Daoy (cell line): ENCODE measurements around the gene SSH2. TPM values are rescaled to one million over a fixed set of nuclear protein-coding genes. Genes with fewer than 3 reads are reported as not detected.
"Not testable (repeated sequence)": the region's sequence is repeated elsewhere in the genome, so short reads cannot be mapped to it uniquely, and the experiment has no call there.

Experiments used
- DNase-seq: peaks from one replicate; pipeline ENCODE4 v3.0.0-alpha.2; 2015; ENCODE audit warnings: low read depth
- total RNA-seq: library from RNA; depleted of rRNA; stranded (reverse); fragments of >200 nt; shearing (Covaris generic); gene quantifications from 2 replicates; pipeline ENCODE4 v1.2.3, GENCODE V29; 2014; rRNA removed

Gene SSH2
- 4.0 and 4.6 TPM in 2 replicates for total RNA-seq

DNA sequence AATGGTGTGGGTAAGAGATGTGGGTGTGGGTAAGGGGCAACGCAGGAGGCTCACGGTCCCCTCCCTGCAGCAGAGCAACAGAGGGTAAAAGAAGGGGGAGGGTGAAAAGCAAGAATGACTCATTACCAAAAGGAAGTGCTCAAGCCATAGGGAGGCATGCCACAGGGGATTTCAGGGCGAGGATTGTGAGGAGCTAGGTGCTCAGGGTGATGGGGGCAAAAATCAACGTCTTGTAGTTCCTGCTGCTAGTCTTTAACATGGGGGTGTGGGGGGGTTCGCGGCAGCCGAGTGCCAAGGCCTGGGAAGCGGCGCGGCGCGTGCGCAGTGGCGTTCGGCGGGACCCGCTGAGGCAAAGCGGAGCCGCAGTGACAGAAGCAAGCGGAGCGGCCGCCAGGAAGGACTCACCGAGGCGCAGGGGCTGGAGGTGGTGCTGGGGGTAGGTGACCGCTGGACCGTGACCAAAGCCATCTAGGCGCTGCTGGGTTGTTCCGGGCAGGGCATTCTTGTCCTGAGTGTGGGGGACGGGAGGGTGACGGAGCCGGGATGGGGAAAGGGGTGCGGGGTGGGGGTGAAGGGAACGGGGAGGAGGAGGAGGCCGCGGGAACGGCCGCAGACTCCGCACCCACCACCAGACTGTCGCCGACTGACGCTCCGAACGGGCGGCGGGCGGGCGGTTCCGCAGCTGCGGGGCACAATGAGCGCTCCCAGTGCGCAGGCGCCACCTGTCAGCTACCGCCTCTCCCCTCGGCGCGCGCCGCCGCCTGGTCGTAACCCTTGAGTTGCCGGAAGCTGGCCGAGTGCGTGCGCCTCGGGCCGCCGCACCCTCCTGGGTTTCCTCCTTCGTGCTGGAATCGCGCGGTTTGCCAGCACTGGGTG is at the start of gene SSH2:
TSS of gene SSH2 (minus strand) at position 696 of the 876 bp plus-strand sequence. CDS start at position 468, 228 bp downstream.
- DNase-seq: peak; percentile 96

DNA sequence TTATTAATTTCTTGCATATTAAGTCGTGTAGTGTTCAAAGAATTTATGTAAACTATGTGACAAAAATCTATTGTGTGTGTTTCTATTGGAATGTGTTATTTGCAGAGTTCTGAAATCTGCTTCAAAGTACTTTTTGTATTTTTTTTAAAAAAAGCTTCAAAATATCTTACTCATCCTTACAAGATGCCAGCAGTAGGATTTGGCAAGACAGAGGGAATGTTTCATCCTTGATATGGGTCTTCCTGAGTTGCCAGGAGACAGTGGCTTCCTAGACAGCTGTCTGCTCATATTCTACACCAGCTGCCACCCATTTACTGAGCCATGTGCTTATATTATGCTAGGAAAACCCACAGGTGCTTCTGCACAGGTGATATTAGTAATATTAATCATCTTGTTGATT is 47.8 kb upstream of the SSH2 start:
- DNase-seq: no peak

DNA sequence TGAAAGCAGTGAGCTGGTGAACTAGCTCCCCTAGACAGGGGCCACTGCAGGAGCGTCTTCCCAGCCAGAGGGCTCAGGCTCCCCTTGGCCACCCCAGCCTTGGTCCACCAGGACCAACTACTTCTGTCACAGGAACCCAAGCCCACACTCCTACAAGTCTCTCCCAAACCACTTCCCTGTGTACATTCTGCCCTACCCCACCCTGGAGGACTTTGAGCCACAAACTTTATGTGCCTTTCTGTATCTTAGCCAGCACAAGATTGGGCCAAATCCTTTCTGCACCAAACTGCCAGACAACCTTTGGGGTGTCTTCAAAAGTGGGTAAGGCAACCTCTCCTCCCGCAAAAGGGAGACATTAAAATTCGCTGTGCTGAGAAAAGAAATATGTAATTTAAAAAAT is 43.0 kb upstream of the SSH2 start:
- DNase-seq: no peak

DNA sequence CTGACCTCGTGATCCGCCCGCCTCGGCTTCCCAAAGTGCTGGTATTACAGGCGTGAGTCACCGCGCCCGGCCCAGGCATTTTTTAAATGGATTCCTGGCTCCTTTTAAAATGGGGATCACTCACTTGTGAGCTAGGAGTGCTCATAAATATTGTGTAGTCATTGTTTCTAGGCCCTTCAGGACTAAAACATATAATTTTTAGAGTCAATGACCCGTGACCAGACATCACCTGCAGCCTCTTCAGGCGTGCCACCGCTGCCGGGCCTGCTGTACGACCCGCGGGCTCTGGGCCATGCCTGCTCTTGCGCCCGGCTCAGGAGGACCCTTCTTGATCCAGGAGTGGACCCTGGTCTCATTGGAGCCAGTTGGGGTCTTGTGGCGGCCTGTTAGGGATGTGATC is 42.2 kb upstream of the SSH2 start:
- DNase-seq: no peak

- DNase-seq: no peak
These were observed 38.2 kb upstream of the SSH2 start for GRCh38 chr17:29968271-29968670.

- DNase-seq: no peak
These were observed 32.6 kb upstream of the SSH2 start for GRCh38 chr17:29962656-29963055.

GRCh38 chr17:29959658-29960337 is 29.8 kb upstream of the SSH2 start:
- no peak for DNase-seq

GRCh38 chr17:29958947-29959657 is 29.1 kb upstream of the SSH2 start:
- DNase-seq: peak; percentile 9

- not testable (repeated sequence) for DNase-seq
These were observed 27.5 kb upstream of the SSH2 start for GRCh38 chr17:29957488-29957887.

- DNase-seq: no peak
These were observed 26.2 kb upstream of the SSH2 start for GRCh38 chr17:29956225-29956624.

DNA sequence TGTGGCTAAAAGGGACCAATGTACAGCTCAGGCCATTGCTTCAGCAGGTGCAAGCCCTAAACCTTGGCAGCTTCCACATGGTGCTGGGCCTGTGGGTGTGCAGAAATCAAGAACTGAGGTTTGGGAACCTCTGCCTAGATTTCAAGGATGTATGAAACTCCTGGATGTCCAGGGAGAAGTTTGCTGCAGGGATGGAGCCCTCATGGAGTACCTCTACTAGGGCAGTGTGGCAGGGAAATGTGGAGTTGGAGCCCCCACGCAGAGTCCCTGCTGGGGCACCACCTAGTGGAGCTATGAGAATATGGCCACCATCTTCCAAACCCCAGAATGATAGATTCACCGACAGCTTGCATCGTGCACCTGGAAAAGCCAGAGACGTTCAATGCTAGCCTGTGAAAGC is 24.4 kb upstream of the SSH2 start:
- no peak for DNase-seq

- no peak for DNase-seq
These were observed 19.7 kb upstream of the SSH2 start for GRCh38 chr17:29949696-29950095.

- no peak for DNase-seq
These were observed 18.6 kb upstream of the SSH2 start for GRCh38 chr17:29948448-29949215.

GRCh38 chr17:29945281-29945680 is 15.3 kb upstream of the SSH2 start:
- no peak for DNase-seq

DNA sequence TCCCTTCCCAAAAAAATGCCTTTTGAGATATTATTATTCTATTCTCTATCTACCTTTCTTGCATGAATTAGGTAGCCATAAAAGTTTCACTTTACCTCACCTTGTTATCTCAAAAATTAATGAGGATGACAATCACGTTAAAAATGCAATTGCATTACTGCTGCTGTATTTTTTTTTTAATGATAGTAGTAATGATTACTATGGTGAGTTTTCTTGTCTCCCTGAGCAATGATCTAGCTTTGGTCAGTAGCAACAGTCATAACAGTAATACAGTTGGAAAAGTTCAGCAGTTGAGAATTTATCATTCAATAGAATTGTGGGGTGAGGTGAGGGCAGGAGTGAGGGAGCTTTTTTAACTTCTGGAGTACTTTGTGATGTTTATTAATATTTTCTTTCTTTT is 11.3 kb upstream of the SSH2 start, which contains the start of gene EFCAB5:
TSS of gene EFCAB5 (plus strand) at position 301 of the 400 bp plus-strand sequence. CDS start 163 bp downstream, outside the sequence.
- no peak for DNase-seq

DNA sequence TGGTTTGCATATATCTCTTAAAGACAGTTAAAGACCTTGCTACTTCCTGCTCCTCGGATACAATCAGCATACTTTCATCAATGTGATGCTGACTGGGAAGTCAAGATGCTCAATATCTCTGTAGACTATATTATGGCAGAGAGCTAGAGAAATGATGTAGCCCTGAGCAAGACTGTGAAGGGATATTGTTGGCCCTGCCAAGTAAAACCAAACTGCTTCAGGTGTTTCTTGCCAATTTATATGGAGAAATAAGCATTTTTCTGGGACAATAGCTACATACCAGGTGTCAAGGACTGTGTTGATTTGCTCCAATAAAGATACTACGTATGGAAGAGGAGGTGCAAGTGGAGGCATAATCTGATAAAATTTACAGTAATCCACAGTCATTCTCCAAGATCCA is 6.7 kb upstream of the SSH2 start:
- DNase-seq: no peak

- DNase-seq: not testable (repeated sequence)
These were observed 5.9 kb upstream of the SSH2 start for GRCh38 chr17:29935909-29936308.

DNA sequence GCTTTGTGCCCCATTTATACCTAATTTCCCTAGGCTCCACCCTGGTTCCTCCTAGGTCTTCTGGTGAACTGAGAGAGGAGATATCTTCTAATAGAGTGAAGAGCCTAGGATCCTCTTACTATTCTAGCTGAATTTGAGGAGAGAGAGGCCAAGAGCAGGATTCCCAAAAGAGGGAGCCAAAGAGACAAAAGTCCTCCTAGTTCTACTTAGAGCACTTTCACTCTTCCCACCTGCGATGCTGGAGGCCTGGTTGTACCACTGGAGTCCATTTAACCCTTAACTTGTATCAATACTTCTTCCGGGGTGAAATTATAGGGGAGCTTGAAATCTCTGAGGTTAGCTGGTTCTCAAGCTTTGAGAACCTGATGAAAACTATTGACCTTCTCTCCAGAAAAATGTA is 3.4 kb upstream of the SSH2 start:
- DNase-seq: peak; percentile 10

DNA sequence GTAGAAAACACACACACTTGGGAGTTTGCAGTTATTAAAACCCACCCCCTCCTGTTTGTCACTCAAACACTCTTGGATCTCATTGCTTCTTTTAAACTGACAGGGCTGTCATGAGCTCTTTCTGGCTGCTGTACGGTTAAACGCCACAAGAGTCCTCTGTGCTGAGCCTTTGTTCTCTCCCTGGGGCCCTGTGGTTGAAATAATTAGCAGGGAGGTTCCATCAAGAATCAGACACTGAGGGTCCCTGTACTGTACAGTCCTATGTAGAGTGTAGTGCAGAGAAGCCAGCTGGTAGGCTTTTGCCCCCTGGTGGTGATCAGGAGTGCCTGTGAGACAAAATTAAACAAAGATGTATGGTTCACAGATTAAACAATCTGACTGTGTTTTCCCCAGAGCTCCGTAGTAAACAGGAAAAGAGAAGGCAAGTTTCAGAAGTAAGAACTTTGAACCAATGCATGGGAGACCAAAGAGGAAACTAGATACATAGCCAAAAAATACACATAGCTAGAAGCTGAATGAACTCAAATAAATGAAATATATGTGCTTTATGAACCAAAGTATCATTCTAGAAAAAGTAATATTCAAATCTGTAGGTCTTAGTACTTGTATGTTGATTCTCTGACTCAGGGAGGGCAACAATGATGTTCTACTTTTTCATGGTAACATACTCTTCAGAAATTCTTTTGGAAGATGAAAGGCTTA is 1.4 kb upstream of the SSH2 start:
- DNase-seq: peak; percentile 87

GRCh38 chr17:29930409-29931010 is 482 bp upstream of the SSH2 start:
- DNase-seq: peak; percentile 11
